HUES48 (cell line): ENCODE data around the gene PPP4R2.

Experiments used
- H3K27ac ChIP-seq: one replicate; pipeline ENCODE4 v1.7.0; 2013; ENCODE audit warnings: low read depth, low read length, inconsistent platforms
- H3K27me3 ChIP-seq: 2 replicates; pipeline ENCODE4 v1.6.1; 2013; ENCODE audit warnings: mild to moderate bottlenecking, low read length; ENCODE audit not compliant: control insufficient read depth, insufficient read depth
- H3K36me3 ChIP-seq: 2 replicates; pipeline ENCODE4 v1.6.1; 2013; ENCODE audit warnings: low read length; ENCODE audit not compliant: control insufficient read depth, insufficient read depth
- H3K4me1 ChIP-seq: 2 replicates; pipeline ENCODE4 v1.6.1; 2013; ENCODE audit warnings: mild to moderate bottlenecking, low read length; ENCODE audit not compliant: control insufficient read depth, insufficient read depth
- H3K4me3 ChIP-seq: 2 replicates; pipeline ENCODE4 v1.5.1; 2013; ENCODE audit warnings: mild to moderate bottlenecking, low read depth, low read length
- H3K9ac ChIP-seq: 2 replicates; pipeline ENCODE4 v1.6.1; 2013; ENCODE audit warnings: mild to moderate bottlenecking, low read depth, low read length, moderate library complexity
- H3K9me3 ChIP-seq: 2 replicates; pipeline ENCODE4 v1.6.1; 2013; ENCODE audit warnings: low read length; ENCODE audit not compliant: control insufficient read depth, insufficient read depth

The PPP4R2 gene

DNA sequence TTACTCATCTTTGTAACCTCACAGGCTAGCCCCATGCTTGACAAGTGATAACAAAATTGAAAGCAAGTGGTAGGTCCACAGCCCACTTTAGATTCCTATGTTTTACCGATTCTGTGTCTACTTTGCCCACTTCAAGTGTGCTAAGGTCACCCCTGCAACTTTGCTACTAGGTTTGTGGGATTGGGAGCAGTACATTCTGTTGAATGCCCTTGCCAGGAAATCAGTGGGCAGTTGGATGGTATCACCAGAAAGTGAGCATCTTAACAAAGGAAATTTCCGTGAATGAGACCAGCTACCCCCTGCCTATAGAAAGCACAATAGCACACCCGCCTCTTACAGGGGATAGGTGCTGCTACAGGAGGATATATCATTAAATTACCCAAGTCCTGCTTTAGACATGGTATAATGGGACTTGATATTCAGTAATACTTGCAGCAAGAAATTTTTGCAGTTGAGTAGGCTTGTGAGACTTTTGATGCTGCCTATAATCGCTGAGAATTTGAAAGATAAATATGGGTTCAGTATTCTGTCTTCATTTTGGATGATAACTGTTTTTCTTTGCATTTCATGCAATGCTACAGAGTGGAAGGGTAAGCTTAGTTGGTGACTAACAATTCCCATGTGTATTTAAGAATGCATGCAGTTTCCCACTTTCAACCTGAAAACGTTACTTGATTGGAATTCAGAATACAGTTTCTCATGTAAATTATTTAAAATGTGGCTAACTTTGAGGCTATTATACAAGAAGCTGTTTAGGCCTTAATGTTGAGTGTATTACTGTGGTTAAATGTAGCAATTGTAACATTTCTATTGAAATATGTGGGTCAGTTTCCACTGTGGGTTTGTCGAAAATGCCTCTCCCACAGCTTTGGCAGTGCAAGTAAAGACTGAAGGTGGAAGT lies 74.3 kb downstream of the PPP4R2 start:
- Histone ChIP-seq H3K36me3 (peaks cover 20% of the 10 kb centered on the region), H3K9me3 (no peaks in the 10 kb centered on the region), H3K9ac (no peak overlapping the region), H3K27ac (peak overlapping the region; percentile 44), H3K4me3 (no peak overlapping the region), H3K27me3 (no peaks in the 10 kb centered on the region), H3K4me1 (peaks cover 17% of the 10 kb centered on the region)

DNA sequence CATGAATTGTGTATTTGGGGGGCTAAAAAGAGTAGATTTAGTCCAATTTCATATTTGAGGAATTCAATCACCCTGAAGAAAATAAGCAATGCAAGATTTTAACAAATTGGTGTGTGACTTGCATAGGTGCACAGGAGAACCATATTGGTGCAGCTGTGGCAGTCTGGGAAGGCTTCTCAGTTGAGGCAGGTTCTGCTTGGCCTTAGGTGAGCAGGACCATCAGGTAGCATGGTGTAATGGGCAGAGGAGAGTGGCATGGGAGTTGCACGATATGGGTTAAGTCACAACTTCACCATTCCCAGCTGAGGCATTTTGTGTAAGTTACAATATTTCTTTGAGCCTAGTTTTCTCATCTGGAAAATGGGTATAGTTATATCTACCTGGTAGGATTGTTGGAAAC lies 75.3 kb downstream of the PPP4R2 start:
- H3K27me3 ChIP-seq, result no peaks in the 10 kb centered on the region
- no peak overlapping the region for H3K27ac ChIP-seq
- H3K9ac ChIP-seq, result no peak overlapping the region
- H3K36me3 ChIP-seq, result peaks cover 12% of the 10 kb centered on the region
- H3K4me1 ChIP-seq, result peaks cover 17% of the 10 kb centered on the region
- no peaks in the 10 kb centered on the region for H3K9me3 ChIP-seq
- H3K4me3 ChIP-seq, result no peak overlapping the region

DNA sequence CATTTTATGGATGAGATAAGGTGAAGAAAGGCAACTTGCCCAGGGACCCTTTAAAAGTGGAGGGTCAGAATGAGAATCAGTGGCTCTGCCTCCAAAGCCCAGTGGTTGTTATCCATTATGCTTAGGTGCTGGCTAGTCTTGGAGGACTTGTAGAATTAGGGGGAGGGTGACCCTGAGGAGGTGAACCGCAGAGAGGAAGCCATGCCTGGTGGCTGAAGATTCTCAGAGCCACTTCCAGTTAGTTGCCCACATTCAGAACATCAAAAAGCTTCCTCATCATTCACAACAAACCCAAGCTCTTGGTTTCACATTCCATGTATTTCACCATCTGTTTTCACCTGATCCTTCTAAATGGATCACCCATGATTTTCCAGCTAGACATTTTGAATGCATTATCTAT lies 76.0 kb downstream of the PPP4R2 start:
- no peak overlapping the region for H3K9ac ChIP-seq
- peaks cover 5% of the 10 kb centered on the region for H3K36me3 ChIP-seq
- no peaks in the 10 kb centered on the region for H3K27me3 ChIP-seq
- H3K27ac ChIP-seq, result peak overlapping the region; percentile 21
- H3K4me3 ChIP-seq, result no peak overlapping the region
- peaks cover 17% of the 10 kb centered on the region for H3K4me1 ChIP-seq
- H3K9me3 ChIP-seq, result no peaks in the 10 kb centered on the region

- Histone ChIP-seq H3K36me3 (no peaks in the 10 kb centered on the region), H3K4me1 (peaks cover 17% of the 10 kb centered on the region), H3K4me3 (no peak overlapping the region), H3K27ac (no peak overlapping the region), H3K9ac (no peak overlapping the region), H3K27me3 (no peaks in the 10 kb centered on the region), H3K9me3 (no peaks in the 10 kb centered on the region)
These were observed 76.6 kb downstream of the PPP4R2 start for GRCh38 chr3:73073091-73073707.

- no peak overlapping the region for H3K4me3 ChIP-seq
- H3K9ac ChIP-seq, result no peak overlapping the region
- H3K9me3 ChIP-seq, result no peaks in the 10 kb centered on the region
- H3K4me1 ChIP-seq, result peaks cover 17% of the 10 kb centered on the region
- H3K36me3 ChIP-seq, result no peaks in the 10 kb centered on the region
- no peak overlapping the region for H3K27ac ChIP-seq
- no peaks in the 10 kb centered on the region for H3K27me3 ChIP-seq
These were observed 78.2 kb downstream of the PPP4R2 start for GRCh38 chr3:73074781-73075180.

GRCh38 chr3:73080216-73080966 lies 83.8 kb downstream of the PPP4R2 start:
- H3K36me3 ChIP-seq, result no peaks in the 10 kb centered on the region
- no peaks in the 10 kb centered on the region for H3K4me1 ChIP-seq
- no peak overlapping the region for H3K9ac ChIP-seq
- H3K9me3 ChIP-seq, result no peaks in the 10 kb centered on the region
- no peak overlapping the region for H3K27ac ChIP-seq
- H3K27me3 ChIP-seq, result no peaks in the 10 kb centered on the region
- no peak overlapping the region for H3K4me3 ChIP-seq

GRCh38 chr3:73081140-73081539 lies 84.5 kb downstream of the PPP4R2 start:
- Histone ChIP-seq H3K9me3 (no peaks in the 10 kb centered on the region), H3K4me3 (no peak overlapping the region), H3K9ac (no peak overlapping the region)

GRCh38 chr3:73084170-73084569 lies 87.6 kb downstream of the PPP4R2 start:
- Histone ChIP-seq H3K9ac (no peak overlapping the region), H3K27me3 (no peaks in the 10 kb centered on the region), H3K4me3 (no peak overlapping the region), H3K27ac (no peak overlapping the region), H3K4me1 (no peaks in the 10 kb centered on the region), H3K9me3 (no peaks in the 10 kb centered on the region), H3K36me3 (no peaks in the 10 kb centered on the region)

More at GRCh38 chr3:73081140-73081539, 84.5 kb downstream of the PPP4R2 start:
- H3K27me3 ChIP-seq, result no peaks in the 10 kb centered on the region
- H3K36me3 ChIP-seq, result no peaks in the 10 kb centered on the region
- H3K27ac ChIP-seq, result no peak overlapping the region
- H3K4me1 ChIP-seq, result no peaks in the 10 kb centered on the region

DNA sequence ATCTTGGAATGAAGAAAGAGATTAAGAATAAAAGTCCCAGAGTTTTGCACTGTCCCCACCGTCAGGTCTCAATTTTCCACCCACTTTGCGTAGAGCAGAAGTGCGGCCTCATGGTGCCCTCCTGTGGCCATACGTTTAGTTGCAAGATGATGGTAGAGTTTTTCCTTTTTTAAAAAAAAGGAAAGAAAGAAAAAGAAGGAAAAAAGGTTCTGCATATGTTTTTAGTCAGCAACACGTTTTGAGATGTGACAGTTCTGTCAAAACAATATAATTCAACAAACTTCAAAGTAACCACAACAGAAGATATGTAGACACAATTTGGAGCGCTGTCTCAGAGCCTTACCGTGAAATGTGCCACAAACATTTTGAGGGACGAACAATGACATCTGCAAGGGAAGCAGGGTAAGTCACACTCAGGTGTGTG lies 89.5 kb downstream of the PPP4R2 start:
- no peaks in the 10 kb centered on the region for H3K27me3 ChIP-seq

DNA sequence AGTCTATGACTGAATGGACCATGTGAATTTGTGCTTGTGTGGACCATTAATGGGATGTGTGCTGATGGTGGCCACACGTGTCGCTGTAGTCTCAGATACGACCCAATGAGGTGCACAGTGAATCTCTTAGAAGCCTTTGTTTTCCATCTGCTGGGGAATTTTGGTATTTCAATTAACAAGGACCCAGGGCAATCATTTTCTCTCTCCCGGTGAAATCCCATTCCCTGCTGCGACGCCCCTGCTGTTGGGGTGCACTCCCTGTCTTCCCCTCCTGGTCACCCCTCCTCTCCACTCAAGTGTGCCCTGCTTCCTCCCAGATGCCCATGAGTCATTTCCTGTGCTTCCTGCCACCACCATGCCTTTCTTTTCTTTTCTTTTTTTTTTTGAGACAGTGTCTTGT lies 97.5 kb downstream of the PPP4R2 start:
- H3K36me3 ChIP-seq, result no peaks in the 10 kb centered on the region
- no peaks in the 10 kb centered on the region for H3K9me3 ChIP-seq
- no peak overlapping the region for H3K4me3 ChIP-seq
- H3K27ac ChIP-seq, result peak overlapping the region; percentile 90
- peaks cover 15% of the 10 kb centered on the region; the same call in 1 of the 2 replicates for H3K4me1 ChIP-seq
- no peaks in the 10 kb centered on the region for H3K27me3 ChIP-seq
- no peak overlapping the region for H3K9ac ChIP-seq

More for the DNA sequence above, 89.5 kb downstream of the PPP4R2 start:
- H3K27ac ChIP-seq, result no peak overlapping the region
- H3K9me3 ChIP-seq, result no peaks in the 10 kb centered on the region
- no peaks in the 10 kb centered on the region for H3K4me1 ChIP-seq
- no peak overlapping the region for H3K4me3 ChIP-seq
- H3K9ac ChIP-seq, result no peak overlapping the region
- no peaks in the 10 kb centered on the region for H3K36me3 ChIP-seq
